ENCODE data around the gene NKAIN4.
"Not testable (repeated sequence)": the region's sequence is repeated elsewhere in the genome, so short reads cannot be mapped to it uniquely, and the experiment has no call there.

The NKAIN4 gene

DNA sequence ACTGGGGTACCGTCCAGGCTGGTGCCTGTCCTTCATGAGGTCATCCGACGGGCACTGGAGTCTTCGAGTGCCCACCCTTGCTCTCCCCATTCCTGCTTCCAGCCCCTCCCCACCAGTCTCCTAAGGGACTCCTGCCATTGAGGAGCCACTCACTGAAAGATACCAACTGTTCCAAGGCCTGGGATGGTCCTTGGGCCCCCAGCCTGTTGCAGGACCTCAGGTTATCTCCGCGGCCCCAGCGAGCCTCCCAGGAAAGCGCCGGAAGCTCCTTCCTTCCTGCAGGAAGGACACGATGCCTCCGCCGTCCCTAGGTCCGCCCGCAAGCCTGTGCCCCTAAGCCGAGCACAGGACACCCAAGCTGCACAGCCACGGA lies 1.2 kb downstream of the NKAIN4 start:
- Histone ChIP-seq H3K4me1 (peaks cover 0 to 22% (median 16%) of the 10 kb centered on the region in 4 donors), H3K27ac (no peak overlapping the region), H3K36me3 (no peaks in the 10 kb centered on the region), H3K4me3 (peak overlapping the region in 1 of 2 donors; percentile 35), H3K27me3 (peaks cover 0 to 92% of the 10 kb centered on the region in 2 donors), H3K9me3 (no peaks in the 10 kb centered on the region)
- TF ChIP-seq, protein P1, sequence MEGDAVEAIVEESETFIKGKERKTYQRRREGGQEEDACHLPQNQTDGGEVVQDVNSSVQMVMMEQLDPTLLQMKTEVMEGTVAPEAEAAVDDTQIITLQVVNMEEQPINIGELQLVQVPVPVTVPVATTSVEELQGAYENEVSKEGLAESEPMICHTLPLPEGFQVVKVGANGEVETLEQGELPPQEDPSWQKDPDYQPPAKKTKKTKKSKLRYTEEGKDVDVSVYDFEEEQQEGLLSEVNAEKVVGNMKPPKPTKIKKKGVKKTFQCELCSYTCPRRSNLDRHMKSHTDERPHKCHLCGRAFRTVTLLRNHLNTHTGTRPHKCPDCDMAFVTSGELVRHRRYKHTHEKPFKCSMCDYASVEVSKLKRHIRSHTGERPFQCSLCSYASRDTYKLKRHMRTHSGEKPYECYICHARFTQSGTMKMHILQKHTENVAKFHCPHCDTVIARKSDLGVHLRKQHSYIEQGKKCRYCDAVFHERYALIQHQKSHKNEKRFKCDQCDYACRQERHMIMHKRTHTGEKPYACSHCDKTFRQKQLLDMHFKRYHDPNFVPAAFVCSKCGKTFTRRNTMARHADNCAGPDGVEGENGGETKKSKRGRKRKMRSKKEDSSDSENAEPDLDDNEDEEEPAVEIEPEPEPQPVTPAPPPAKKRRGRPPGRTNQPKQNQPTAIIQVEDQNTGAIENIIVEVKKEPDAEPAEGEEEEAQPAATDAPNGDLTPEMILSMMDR (IDR thresholded peaks at IDR 0.05), result no peak
- no peak for DNase-seq
- intact Hi-C loops (cut with DNase I; ENCODE audit: low total_unique reads), result no loop called here

DNA sequence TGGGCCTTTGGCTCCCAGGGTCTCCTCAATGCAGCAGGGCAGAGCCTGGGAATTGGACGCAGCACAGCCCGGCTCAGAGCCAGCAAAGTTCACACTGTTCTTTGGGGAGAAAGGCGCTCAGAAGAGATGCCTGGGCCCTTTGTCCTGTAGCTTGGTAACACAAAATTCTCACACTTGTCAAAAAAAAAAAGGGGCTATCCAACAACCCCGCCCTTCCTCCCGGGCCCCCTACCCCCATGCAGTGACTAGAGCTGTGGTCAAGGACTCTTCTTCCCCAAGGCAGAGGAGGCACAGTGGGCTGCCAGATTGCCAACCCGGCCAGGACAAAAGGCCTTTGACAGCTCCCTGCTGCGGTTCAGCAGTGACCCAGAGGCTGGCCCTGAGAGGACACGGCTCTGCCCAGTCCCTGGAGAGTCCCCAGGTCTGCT lies 2.0 kb downstream of the NKAIN4 start:
- Histone ChIP-seq H3K27me3 (peaks cover 0 to 96% of the 10 kb centered on the region in 2 donors), H3K27ac (no peak overlapping the region), H3K4me1 (peaks cover 0 to 22% (median 16%) of the 10 kb centered on the region in 4 donors), H3K36me3 (no peaks in the 10 kb centered on the region), H3K4me3 (no peak overlapping the region), H3K9me3 (no peaks in the 10 kb centered on the region)
- TF ChIP-seq, protein P1 (IDR thresholded peaks at IDR 0.05), result no peak
- no peak for DNase-seq
- intact Hi-C loops (cut with DNase I; ENCODE audit: low total_unique reads), result no loop called here

DNA sequence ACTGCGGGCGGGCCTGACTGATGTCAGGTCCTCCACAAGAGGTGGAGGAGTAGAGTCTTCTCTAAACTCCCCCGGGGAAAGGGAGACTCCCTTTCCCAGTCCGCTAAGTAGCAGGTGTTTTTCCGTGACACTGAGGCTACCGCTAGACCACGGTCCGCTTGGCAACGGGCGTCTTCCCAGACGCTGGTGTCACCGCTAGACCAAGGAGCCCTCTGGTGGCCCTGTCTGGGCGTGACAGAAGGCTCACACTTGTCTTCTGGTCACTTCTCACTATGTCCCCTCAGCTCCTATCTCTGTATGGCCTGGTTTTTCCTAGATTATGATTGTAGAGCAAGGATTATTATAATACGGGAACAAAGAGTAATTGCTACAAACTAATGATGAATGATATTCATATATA lies 2.9 kb downstream of the NKAIN4 start:
- H3K36me3 ChIP-seq; H3K27ac ChIP-seq; intact Hi-C loops (cut with DNase I; ENCODE audit: low total_unique reads); H3K4me3 ChIP-seq; H3K9me3 ChIP-seq; DNase-seq: not testable (repeated sequence)
- H3K4me1 ChIP-seq, result peaks cover 0 to 25% (median 16%) of the 10 kb centered on the region in 4 donors
- peaks cover 0 to 97% of the 10 kb centered on the region in 2 donors for H3K27me3 ChIP-seq

DNA sequence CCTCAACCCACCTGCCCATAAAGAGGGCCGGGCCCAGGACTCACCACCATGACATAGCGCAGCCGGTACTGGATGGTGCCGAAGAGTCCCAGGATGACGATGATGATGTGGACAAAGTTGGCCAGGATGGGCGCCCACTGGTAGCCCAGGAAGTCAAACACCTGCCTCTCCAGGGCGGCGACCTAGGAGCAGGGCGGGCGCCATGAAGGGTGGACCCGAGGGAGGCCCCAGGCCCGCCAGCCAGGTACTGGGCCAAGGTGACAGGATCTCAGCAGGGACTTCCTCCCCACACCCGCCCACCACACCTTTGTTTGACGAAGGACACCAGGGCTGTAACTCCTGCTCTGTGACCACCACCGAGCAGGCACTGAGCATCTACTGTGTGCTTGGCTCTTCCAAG lies 4.4 kb downstream of the NKAIN4 start:
- Histone ChIP-seq H3K4me1 (peaks cover 0 to 22% (median 16%) of the 10 kb centered on the region in 4 donors), H3K27me3 (peaks cover 0 to 96% of the 10 kb centered on the region in 2 donors), H3K9me3 (no peaks in the 10 kb centered on the region), H3K27ac (no peak overlapping the region), H3K4me3 (no peak overlapping the region), H3K36me3 (no peaks in the 10 kb centered on the region)
- TF ChIP-seq, protein P1 (IDR thresholded peaks at IDR 0.05), result no peak
- intact Hi-C loops (cut with DNase I; ENCODE audit: low total_unique reads), result no loop called here
- DNase-seq, result no peak

DNA sequence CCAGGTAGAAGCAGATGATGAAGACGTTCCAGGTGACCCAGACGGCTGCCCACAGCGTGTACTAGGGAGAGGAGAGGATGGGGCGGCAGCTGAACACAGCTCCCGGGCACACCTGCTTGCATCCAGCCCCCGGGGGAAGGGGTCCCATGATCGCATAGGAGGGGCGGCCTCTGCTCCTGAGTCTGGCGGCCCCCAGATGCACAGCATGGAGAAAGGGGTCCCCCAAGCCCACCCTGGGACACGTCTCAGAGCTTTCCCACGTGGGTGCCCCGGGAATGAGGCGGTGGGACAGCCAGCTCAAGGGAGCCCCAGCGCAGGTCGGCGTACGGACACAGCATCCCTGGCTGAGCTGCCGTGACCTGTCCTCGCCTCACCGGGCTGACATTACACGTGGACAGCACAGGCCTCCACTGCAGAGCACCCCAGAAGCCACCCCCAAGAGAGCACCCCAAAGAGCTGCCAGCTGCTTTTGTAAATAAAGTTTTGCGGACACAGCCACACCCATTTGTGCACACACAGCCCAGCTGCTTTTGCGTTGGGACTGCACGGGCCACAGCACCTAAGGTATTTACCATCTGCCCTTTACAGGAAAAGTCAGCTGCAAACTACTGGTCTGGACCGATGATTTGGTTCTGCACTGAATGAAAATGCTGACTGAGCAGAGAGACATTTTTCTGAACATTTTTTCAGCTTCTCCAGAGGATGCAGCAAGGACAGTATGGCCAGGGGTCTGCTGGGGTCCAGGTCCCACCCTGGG lies 5.2 kb downstream of the NKAIN4 start:
- intact Hi-C loops (cut with DNase I; ENCODE audit: low total_unique reads), result no loop called here

DNA sequence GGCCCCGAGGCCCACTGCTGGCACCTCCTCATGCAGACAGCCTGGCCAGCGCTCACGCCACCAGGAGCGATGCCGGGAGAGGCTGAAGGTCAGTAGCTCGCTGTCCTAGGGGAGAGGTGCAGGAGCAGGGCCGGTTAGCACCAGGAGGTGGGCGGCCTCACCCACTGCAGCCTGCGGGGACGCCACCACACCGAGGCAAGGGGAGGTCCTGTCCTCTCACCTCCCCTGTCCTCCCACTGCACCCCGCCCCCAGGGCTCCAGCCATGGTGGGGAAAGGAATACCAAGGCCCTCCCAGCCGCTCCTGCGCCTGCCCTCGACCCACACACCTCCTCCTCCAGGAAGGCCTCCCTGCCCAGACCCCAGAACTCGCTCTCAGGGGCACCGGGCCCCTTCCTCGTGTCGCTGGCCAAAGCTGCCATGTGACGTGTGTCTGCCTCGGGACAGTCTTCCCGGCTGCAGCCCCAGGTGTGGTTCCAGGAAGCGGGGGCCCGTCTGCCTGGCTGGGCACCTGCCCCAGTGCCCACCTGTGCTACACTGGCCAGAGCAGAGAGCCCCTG lies 6.5 kb downstream of the NKAIN4 start:
- no peaks in the 10 kb centered on the region for H3K36me3 ChIP-seq
- H3K27ac ChIP-seq, result no peak overlapping the region
- no peak overlapping the region for H3K4me3 ChIP-seq
- peaks cover 0 to 3% (median 0%) of the 10 kb centered on the region in 4 donors for H3K4me1 ChIP-seq
- DNase-seq, result no peak
- TF ChIP-seq, protein P1 (IDR thresholded peaks at IDR 0.05), result no peak
- peaks cover 0 to 95% of the 10 kb centered on the region in 2 donors for H3K27me3 ChIP-seq
- no peaks in the 10 kb centered on the region for H3K9me3 ChIP-seq
- intact Hi-C loops (cut with DNase I; ENCODE audit: low total_unique reads), result no loop called here

More for the DNA sequence above, 5.2 kb downstream of the NKAIN4 start:
- Histone ChIP-seq H3K27me3 (peaks cover 0 to 96% of the 10 kb centered on the region in 2 donors), H3K4me3 (no peak overlapping the region), H3K36me3 (no peaks in the 10 kb centered on the region), H3K27ac (no peak overlapping the region), H3K9me3 (no peaks in the 10 kb centered on the region), H3K4me1 (peaks cover 0 to 13% (median 9%) of the 10 kb centered on the region in 4 donors)
- DNase-seq, result no peak
- TF ChIP-seq, protein P1 (IDR thresholded peaks at IDR 0.05), result no peak

Measured in tibial artery (tissue), 4 donors.